ENCODE results near the gene DNAH7. TPM values are rescaled to one million over a fixed set of nuclear protein-coding genes. Genes with fewer than 3 reads are reported as not detected.

The DNAH7 gene
- total and polyA plus RNA-seq, 2 of the 13 experiments (the other 11 are each of a cell fraction or from before 2014, with no cell fraction given) = 0.09 TPM; not detected in 1

DNA sequence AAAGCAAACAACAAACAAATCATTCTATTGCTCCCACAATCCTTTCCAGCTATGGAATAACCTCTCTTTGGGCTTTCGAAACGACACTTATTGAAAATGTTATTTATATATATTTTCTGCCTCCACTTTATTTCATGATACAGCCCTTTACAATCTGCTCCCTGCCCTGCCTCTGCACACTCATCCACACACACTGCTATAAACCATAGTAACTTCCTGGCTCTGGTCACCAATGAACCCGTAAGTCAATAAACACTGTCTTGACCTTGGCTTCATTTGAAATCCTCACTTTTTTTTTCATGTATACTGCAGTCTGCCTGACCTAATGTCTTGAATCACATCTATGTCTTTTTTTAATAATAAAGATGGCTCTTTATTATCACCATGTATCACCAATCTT, 250.1 kb downstream of the DNAH7 start:
- Histone ChIP-seq H3K27me3 (ENCODE audit: control insufficient read depth in 1 of 2, insufficient read depth in 2 of 2, low read length in 2 of 2) (no peaks in the 10 kb centered on the region; a peak in 1 of 5 replicates), H3K36me3 (replicated peaks in 1 of 2; ENCODE audit: control insufficient read depth in 1 of 2, insufficient read depth in 2 of 2, low read length in 2 of 2) (no peaks in the 10 kb centered on the region), H3K27ac (ENCODE audit: extremely low read length, insufficient read depth, low read length) (no peak overlapping the region), H2AFZ (ENCODE audit: low read length) (no peak overlapping the region), H4K20me1 (ENCODE audit: insufficient read depth, low read length) (no peaks in the 10 kb centered on the region), H3K4me3 (replicated peaks in 1 of 3; ENCODE audit: insufficient read depth in 1 of 3, low read depth in 2 of 3, low read length in 3 of 3) (no peak overlapping the region), H3K9ac (ENCODE audit: insufficient read depth, low read depth, low read length) (no peak overlapping the region), H3K4me2 (ENCODE audit: low read depth, low read length) (no peak overlapping the region), H3K9me3 (ENCODE audit: low read length) (no peaks in the 10 kb centered on the region), H3K79me2 (ENCODE audit: insufficient read depth, low read length) (no peaks in the 10 kb centered on the region), H3K4me1 (ENCODE audit: insufficient read depth, low read length) (no peaks in the 10 kb centered on the region)
- TF ChIP-seq, protein P1, sequence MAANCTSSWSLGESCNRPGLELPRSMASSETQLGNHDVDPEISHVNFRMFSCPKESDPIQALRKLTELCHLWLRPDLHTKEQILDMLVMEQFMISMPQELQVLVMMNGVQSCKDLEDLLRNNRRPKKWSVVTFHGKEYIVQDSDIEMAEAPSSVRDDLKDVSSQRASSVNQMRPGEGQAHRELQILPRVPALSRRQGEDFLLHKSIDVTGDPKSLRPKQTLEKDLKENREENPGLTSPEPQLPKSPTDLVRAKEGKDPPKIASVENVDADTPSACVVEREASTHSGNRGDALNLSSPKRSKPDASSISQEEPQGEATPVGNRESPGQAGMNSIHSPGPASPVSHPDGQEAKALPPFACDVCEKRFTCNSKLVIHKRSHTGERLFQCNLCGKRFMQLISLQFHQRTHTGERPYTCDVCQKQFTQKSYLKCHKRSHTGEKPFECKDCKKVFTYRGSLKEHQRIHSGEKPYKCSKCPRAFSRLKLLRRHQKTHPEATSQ (CRISPR knock-in tag; IDR thresholded peaks at IDR 0.05; ENCODE audit: borderline replicate concordance) = no peak
- TF ChIP-seq, protein P2, sequence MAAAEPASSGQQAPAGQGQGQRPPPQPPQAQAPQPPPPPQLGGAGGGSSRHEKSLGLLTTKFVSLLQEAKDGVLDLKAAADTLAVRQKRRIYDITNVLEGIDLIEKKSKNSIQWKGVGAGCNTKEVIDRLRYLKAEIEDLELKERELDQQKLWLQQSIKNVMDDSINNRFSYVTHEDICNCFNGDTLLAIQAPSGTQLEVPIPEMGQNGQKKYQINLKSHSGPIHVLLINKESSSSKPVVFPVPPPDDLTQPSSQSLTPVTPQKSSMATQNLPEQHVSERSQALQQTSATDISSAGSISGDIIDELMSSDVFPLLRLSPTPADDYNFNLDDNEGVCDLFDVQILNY (CRISPR knock-in tag; conservative IDR thresholded peaks at IDR 0.05) = no peak
- TF ChIP-seq, protein P3, sequence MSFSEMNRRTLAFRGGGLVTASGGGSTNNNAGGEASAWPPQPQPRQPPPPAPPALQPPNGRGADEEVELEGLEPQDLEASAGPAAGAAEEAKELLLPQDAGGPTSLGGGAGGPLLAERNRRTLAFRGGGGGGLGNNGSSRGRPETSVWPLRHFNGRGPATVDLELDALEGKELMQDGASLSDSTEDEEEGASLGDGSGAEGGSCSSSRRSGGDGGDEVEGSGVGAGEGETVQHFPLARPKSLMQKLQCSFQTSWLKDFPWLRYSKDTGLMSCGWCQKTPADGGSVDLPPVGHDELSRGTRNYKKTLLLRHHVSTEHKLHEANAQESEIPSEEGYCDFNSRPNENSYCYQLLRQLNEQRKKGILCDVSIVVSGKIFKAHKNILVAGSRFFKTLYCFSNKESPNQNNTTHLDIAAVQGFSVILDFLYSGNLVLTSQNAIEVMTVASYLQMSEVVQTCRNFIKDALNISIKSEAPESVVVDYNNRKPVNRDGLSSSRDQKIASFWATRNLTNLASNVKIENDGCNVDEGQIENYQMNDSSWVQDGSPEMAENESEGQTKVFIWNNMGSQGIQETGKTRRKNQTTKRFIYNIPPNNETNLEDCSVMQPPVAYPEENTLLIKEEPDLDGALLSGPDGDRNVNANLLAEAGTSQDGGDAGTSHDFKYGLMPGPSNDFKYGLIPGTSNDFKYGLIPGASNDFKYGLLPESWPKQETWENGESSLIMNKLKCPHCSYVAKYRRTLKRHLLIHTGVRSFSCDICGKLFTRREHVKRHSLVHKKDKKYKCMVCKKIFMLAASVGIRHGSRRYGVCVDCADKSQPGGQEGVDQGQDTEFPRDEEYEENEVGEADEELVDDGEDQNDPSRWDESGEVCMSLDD (CRISPR knock-in tag; IDR thresholded peaks at IDR 0.05; ENCODE audit: borderline replicate concordance) = no peak
- TF ChIP-seq ZFP62 (CRISPR knock-in tag; IDR thresholded peaks at IDR 0.05) = no peak
- no peak for TF ChIP-seq JUN (CRISPR knock-in tag; IDR thresholded peaks at IDR 0.05)
- no peak for TF ChIP-seq ZBTB21 (CRISPR knock-in tag; IDR thresholded peaks at IDR 0.05)
- TF ChIP-seq RFXANK (CRISPR knock-in tag; IDR thresholded peaks at IDR 0.05) = no peak
- TF ChIP-seq RCOR2 (CRISPR knock-in tag; IDR thresholded peaks at IDR 0.05) = no peak
- TF ChIP-seq, protein P4, sequence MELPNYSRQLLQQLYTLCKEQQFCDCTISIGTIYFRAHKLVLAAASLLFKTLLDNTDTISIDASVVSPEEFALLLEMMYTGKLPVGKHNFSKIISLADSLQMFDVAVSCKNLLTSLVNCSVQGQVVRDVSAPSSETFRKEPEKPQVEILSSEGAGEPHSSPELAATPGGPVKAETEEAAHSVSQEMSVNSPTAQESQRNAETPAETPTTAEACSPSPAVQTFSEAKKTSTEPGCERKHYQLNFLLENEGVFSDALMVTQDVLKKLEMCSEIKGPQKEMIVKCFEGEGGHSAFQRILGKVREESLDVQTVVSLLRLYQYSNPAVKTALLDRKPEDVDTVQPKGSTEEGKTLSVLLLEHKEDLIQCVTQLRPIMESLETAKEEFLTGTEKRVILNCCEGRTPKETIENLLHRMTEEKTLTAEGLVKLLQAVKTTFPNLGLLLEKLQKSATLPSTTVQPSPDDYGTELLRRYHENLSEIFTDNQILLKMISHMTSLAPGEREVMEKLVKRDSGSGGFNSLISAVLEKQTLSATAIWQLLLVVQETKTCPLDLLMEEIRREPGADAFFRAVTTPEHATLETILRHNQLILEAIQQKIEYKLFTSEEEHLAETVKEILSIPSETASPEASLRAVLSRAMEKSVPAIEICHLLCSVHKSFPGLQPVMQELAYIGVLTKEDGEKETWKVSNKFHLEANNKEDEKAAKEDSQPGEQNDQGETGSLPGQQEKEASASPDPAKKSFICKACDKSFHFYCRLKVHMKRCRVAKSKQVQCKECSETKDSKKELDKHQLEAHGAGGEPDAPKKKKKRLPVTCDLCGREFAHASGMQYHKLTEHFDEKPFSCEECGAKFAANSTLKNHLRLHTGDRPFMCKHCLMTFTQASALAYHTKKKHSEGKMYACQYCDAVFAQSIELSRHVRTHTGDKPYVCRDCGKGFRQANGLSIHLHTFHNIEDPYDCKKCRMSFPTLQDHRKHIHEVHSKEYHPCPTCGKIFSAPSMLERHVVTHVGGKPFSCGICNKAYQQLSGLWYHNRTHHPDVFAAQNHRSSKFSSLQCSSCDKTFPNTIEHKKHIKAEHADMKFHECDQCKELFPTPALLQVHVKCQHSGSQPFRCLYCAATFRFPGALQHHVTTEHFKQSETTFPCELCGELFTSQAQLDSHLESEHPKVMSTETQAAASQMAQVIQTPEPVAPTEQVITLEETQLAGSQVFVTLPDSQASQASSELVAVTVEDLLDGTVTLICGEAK (IDR thresholded peaks at IDR 0.05) = no peak
- TF ChIP-seq, protein P4 (CRISPR knock-in tag; IDR thresholded peaks at IDR 0.05) = no peak
- WGBS (ENCODE audit: low lambda C conversion rate) = 1% methylated on average over 3 of the region's 3 CpGs
- DNase-seq (ENCODE audit: low spot score) = no peak
- CTCF ChIA-PET (ENCODE audit: low intra/inter-chr PET ratio, low total read pairs) = no interaction called here
- in situ Hi-C loops (cut with HindIII; ENCODE audit: extremely low pct_ligation_motif_present, low pct_unique_long_range_greater_than_20kb) = no loop called here
- POLR2A ChIA-PET = no interaction called here
- FAIRE-seq = no peak
- ATAC-seq = no peak
- BruUV-seq (replicated peaks) = no TSS peak
- intact Hi-C loops (cut with micrococcal nuclease; ENCODE audit: unreplicated experiment) = no loop called here

Measured in HepG2 (cell line).